Left hindlimb (tissue), 1 donor: ENCODE results near the gene PAFAH1B2.
A peak's percentile ranks its signal among the peaks of the same experiment; 100 is the strongest.
"Not testable (repeated sequence)": the region's sequence is repeated elsewhere in the genome, so short reads cannot be mapped to it uniquely, and the experiment has no call there.

ENCODE experiments used
- DNase-seq: peaks from one replicate; pipeline ENCODE4 v3.0.0-alpha.2; 2018

PAFAH1B2 gene

DNA sequence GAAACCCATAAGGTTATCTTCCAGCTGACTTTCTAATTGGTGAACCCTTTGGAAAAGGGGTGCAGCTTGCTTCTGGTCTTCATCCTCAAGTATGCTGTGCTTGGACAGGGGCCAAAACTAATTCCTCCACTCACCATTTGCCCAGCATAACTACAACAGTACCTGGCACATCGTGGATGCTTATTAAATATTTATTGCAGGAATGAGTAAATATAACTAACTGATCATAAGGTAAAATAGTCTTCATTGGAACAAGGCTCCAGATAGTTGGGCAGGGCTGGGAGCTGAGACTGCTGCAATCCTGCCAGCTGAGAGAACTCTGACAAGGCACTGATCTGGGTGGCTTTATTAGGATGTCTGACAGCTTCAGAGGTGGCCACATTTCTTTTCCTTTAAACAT is 32.1 kb downstream of the PAFAH1B2 start:
- DNase-seq, result no peak

DNA sequence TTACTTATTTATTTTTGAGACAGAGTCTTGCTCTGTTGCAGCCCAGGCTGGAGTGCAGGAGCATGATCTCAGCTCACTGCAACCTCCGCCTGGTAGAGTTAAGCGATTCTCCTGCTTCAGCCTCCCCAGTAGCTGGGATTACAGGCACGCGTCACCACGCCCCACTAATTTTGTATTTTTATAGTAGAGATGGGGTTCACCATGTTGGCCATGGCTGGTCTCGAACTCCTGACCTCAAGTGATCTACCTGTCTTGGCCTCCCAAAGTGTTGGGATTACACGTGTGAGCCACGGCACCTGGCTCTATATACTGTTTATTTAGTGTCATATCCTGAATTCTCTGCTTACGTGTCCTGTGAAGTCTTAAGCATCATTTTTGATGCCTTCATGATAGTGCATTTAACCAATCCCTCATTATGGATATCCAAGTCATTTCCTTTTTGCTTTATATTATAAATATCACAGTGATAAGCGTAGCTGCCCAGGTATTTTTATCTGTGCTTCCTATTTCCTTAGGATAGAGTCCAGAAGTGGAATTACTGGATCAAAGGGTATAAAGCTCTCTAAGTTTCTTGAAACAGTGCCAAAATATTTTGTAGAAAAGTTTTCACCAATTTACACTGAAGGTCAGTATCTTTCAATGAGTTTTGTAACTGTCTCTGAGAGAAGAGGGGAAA is 33.6 kb downstream of the PAFAH1B2 start:
- DNase-seq, result no peak

DNA sequence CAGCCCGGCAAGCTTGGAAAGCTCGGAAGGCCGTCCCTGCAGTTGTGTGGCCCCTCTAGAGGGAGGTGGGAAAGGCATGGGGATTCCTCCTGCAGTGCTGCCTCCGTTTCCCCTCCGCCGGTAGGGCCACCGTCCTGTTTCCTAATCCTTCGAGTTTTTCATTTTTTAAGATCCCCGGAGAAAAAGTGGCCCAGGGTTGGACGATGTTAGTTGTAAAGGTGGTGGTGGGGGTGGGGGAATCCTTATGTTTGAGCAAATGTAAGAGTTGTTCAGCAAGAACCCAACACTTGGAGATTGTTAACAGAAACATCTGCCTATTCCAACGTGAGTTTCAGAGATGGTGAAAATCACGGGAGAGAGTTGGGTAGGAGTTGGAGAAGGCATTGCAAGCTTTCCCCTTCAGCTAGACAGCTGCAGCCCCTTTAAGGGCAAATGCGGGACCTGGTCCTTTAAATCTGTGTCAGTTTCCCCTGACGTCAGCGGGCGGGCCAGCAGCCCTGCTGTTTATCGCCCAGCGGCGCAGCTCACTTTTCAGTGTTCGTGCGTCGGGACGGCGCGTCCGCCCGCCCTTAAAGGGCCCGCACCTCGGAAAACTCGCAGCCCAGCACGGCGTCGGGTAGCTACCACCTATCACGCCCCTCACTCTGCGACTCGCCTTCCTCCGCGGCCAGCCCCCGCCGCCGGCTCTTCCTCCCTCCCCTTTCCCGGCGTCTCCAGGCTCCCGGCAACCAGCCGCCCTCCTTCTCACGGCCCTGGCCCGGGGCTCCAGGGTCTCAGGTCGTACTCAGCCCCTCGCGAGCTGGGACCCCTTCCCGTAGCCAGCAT is 34.3 kb downstream of the PAFAH1B2 start, which contains the start of gene SIDT2:
TSS of gene SIDT2 (plus strand) at position 534 of the 825 bp plus-strand sequence. CDS start 521 bp downstream, outside the sequence.
- peak; percentile 97 for DNase-seq

DNA sequence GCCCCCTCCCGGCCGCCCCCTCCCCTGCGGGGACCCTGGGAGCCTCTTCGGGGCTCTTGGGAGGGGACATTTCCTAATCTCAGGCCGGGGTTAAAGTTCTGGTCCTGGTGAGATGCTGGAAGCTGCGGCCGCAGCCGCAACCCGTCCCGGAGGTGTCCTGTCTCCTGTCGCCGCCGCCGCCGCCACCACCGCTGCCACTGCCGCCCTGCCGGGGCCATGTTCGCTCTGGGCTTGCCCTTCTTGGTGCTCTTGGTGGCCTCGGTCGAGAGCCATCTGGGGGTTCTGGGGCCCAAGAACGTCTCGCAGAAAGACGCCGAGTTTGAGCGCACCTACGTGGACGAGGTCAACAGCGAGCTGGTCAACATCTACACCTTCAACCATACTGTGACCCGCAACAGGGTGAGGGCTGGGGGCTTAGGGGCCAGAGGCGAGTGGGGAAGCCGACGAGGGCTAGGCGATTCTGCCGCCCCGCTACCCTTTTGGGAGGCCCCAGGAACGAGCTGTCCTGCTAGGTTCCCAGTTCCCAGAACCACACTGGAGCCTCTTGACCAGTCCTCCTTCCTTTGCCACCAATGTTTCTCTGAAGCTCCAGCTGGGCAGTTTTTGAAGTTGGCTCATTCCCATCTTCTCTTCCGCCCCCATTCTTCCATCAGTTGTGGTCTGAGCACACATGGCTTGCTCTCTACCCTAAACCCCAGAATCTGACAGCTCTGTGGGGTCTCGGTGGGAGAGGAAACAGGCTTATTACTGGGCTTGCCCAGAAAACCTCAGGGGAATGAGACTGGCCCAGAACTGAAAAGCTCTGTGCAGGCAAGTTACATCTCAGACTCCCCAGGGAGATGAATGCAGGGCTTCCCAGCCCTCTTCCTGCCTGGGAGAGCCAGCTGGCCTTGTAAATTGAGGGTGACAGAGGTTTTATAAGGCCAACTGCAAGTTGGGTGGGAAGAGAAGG is 35.2 kb downstream of the PAFAH1B2 start:
- no peak for DNase-seq

DNA sequence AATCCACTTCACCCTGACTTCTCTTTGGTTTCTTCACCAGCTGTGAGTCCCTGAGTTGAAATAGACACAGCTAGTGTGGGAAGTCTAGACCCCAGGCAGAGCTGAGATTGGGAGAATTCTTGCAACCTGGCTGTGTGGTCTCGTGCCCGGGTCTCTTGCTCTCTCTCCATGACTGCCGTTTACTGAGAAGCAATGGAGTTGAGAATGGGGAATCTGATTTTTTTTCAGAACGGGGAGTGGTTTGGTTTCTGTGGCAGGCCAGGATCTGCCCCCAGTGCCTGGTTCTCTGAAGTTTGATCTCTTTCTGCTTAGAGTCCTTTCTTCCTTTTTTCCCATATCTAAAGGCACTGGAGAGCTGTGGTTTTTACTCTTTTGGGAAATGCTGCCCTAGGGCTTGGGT is 35.9 kb downstream of the PAFAH1B2 start:
- no peak for DNase-seq

DNA sequence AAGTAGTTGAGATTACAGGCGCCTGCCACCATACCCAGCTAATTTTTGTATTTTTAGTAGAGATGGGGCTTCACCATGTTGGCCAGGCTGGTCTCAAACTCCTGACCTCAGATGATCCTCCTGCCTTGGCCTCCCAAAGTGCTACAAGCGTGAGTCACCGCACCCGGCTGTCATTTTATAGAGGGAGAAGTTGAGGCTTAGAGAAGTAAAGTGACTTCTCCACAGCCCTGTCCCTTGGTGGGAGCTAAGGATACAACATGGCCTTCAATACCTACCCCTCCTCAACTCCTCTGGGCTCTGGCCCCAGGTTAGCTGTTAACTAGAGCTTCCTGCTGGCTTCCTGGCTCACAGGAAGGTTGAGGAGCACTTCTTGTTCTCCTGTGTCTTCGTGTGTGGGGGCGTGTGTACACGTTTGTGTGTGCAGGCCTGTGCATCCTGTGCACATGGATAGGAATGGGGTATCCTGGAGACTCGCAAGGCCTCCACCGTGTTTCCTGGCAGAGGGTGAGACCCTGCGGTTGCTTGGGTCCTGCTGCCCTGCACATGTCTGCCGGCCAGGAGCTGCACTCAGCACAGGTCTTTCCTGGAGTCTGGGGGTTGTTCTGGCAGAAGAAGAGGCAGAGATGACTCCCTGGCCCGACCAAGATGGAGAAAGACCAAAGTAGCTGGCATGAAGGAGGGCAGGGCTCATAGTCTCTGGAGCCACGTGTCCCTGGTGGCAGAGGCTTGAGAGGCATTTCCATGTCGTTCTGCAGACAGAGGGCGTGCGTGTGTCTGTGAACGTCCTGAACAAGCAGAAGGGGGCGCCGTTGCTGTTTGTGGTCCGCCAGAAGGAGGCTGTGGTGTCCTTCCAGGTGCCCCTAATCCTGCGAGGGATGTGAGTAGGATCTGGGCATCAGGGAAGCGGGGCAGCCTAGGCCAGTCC is 36.8 kb downstream of the PAFAH1B2 start:
- DNase-seq, result no peak

DNA sequence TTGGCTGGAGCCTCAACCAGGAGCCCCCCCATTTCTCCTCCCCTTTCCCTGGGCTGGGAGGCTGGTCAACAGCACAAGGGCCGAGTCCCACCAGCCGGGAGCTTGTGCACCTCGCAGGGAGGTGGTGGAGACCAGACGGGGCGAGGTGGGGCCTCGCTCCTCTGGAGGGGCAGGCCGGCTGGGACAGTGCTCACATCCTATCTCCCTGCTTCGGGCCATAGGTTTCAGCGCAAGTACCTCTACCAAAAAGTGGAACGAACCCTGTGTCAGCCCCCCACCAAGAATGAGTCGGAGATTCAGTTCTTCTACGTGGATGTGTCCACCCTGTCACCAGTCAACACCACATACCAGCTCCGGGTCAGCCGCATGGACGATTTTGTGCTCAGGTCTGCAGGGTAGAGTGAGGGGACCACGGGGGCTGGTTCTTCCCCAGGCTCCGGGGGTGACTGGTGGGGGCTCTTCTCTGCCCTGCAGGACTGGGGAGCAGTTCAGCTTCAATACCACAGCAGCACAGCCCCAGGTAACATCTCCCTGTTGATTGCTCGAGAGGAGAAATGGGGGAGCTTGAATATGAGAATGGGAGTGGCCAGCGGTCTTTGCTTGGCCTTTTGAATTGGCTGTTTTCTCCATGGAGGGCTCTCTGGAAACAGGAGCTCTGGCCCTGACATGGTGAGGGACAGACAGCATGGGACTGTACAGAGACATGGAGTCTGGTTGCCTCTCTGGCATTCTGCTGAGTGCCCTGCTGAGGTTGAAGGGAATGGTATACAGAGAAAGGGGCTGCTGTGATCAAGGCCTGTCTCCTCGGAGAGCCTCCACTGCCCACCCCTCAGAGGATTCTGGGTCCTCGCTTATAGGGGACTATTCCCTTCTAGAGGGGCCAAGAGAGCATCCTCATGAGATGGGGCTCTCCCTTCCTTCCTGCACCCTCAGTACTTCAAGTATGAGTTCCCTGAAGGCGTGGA is 37.8 kb downstream of the PAFAH1B2 start:
- DNase-seq, result no peak

DNA sequence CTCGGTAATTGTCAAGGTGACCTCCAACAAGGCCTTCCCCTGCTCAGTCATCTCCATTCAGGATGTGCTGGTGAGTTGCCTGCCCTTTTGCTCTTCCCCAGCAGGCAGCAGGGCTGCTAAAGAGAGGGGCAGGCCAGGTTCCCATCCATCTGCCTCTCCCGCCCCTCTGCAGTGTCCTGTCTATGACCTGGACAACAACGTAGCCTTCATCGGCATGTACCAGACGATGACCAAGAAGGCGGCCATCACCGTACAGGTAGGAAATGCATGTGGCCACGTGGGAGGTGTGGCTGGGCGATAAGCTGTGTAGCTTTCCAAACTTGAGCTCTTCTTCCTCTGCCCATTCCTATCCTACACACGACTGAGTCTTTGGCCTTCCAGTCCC is 38.5 kb downstream of the PAFAH1B2 start:
- DNase-seq, result no peak

DNA sequence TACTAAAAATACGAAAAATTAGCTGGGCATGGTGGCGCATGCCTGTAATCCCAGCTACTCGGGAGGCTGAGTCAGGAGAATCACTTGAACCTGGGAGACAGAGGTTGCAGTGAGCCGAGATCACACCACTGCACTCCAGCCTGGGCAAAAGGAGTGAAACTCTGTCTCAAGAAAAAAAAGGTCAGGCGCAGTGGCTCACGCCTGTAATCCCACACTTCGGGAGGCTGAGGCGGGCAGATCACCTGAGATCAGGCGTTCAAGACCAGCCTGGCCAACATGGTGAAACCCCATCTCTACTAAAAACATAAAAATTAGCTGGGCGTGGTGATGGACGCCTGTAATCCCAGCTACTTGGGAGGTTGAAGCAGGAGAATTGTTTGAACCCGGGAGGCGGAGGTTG is 39.1 kb downstream of the PAFAH1B2 start:
- not testable (repeated sequence) for DNase-seq

DNA sequence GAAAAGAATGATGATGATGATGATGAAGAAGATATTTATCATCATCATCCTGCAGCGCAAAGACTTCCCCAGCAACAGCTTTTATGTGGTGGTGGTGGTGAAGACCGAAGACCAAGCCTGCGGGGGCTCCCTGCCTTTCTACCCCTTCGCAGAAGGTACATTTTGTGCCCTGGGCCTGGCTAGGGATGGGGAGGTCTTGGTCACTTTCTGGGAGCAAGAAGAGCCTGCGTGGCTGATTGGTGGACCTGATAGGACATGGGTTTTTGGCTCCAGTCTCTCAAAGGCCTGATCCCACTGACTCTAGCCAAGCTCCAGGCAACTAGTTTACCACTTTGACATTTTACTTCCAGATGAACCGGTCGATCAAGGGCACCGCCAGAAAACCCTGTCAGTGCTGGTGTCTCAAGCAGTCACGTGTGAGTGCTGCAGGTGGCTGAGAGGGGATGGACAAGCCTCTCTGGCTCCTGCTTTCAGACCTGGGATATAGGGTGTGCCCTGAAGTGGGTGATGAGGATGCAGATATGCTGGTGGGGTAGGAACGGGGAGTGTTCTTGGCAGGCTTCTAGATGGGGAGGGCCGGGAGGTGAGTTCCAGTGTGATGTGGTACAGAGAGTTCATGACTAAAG is 39.8 kb downstream of the PAFAH1B2 start:
- no peak for DNase-seq

DNA sequence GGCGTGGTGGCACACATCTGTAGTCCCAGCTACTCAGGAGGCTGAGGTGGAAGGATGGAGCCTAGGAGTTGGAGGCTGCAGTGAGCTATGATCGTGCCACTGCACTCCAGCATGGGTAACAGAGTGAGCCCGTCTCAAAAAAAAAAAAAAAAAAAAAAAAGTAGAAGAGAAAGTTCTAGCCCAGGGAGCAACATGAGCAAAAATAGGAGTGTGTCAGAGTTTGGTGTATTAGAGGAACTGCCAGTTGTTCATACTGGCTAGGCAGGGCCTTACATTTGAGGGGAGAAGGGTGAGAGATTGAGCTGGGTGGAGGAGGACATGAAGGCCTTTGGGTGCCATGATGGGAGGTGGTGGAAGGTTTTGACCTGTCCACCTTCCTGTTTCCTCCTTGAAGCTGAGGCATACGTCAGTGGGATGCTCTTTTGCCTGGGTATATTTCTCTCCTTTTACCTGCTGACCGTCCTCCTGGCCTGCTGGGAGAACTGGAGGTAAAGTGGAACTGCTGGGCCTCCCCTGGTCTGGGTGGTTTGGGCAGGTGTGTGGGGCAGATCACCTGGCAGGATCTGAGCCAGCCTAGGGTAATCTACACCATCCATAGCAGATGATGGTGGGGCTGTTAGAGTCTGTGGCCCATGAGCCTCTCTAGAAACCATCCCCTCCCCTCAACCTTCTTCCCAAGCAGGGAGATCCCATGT is 41.8 kb downstream of the PAFAH1B2 start:
- no peak for DNase-seq

DNA sequence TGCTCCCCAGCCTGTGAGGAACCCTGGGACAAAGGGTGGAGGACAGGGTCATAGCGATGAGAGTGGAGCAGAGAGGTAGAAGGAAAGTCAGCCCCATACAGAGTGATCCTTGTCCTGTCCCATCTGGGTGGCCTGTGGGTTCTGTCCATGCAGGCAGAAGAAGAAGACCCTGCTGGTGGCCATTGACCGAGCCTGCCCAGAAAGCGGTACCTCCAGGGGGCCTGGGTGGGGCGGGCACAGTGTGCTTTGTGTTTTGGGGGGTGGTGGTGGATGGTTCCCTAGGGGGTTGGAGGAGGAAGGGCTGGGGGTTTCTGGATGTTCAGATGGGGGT is 42.3 kb downstream of the PAFAH1B2 start:
- DNase-seq, result no peak

DNA sequence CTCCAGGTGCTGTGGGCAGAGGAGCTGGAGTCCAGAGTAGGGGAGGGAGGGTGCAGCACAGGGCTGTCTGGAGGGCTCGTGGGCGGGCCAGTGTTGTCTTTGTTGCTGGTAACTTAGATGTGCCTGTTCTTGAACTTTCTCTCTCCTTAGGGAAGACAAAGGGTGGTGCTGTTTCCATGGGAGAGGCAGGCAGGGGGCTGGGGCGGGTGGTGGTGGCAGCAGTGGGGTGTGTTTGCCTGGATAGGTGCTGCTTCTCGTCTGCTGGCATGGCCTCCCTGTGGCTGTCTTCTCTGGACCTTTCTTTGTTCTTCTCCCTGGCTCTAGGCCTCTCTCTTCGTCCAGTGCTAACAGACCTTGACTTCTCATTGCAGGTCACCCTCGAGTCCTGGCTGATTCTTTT is 42.9 kb downstream of the PAFAH1B2 start:
- DNase-seq, result no peak

DNA sequence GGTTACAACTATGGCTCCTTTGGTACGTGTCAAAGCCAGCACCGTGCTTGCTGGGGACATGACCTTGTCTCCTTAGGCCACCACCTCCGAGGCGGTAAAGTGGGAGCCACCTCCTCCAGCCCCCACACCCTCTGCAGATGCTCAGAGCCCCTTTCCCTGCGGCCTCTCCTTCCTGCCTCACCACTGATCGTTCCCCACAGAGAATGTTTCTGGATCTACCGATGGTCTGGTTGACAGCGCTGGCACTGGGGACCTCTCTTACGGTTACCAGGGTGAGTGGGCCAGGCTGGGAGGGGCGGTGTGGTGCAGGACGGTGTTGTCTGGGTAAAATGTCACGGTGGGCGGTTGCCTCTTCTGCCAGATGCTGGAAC is 43.3 kb downstream of the PAFAH1B2 start:
- DNase-seq, result no peak

DNA sequence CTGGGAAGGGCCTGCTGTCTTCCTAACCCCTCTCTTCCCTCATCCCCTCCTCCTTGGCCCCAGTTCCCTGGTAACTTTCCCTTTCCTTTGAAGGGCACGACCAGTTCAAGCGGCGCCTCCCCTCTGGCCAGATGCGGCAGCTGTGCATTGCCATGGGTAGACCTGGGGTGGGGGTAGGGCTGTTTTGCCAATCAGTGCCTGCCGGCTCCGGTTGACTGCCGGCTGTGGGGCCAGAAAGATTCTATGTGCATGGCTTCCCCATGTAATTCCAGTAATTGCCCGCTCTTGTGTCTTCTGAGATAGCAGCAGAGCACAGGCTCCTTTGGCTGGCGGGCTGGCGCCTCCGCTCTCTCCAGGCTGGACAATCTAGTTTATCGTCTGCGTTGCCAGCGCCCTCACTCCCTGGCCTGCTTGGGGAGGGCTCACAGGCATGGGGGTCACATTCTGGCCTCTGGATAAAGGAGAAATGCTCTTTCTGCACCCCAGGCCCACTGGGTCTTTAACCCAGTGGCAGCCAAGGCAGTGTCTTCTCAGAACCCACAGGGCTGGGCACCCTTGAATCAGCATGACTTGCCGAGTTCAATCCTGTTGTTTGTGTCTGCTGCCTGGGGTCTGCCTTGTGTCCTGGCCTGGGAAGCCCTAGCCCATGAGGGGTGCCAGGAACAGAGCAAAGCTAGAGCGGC is 43.9 kb downstream of the PAFAH1B2 start:
- no peak for DNase-seq

DNA sequence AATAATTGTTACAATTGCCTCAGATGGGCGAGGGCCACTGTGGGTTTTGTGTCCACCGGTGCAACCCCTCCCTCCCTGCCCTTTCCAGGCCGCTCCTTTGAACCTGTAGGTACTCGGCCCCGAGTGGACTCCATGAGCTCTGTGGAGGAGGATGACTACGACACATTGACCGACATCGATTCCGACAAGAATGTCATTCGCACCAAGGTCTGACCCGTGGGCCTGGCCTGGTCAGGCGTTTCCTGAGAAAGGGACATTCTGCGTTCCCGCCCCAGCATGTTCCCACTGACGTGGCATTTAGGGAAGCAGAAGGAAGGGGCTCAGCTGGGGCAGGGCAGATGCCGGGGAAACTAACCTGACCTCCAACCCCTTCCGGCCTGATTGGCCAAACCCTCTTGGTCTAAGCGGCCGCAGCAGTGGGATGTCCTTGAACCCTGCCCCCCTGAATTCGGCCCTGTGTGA is 44.6 kb downstream of the PAFAH1B2 start:
- no peak for DNase-seq

DNA sequence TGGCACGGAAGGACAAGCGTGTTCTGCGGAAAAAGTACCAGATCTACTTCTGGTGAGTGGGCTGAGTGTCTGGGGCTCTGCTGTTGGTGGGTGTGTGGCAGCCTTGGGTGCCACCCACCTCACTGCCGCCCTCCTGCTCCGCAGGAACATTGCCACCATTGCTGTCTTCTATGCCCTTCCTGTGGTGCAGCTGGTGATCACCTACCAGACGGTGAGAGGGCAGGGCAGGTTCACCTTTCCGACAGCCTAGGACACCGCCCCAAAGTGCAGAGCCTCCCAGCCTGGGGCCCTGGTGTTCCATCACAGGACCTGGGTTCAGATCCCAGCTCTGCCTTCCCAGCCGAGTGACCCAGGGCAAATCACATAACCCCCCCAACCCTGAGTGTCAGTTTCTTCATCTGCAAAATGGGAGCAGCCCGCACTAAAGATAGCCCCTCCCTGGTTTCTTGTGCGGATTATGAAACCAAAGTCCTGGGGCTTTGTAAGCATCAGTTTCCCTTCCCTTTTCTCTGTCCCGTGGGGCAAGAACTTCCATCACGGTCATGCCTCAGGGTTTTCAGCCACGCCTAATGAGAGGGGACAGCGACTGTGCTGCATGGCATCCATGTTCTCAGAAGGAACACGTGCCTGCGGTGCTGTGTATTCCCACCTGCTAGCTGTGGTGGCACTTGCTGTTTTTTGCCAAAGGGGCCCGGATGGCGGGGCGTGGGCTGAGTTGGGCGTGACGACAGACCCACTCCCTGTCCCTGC is 45.3 kb downstream of the PAFAH1B2 start:
- no peak for DNase-seq

DNA sequence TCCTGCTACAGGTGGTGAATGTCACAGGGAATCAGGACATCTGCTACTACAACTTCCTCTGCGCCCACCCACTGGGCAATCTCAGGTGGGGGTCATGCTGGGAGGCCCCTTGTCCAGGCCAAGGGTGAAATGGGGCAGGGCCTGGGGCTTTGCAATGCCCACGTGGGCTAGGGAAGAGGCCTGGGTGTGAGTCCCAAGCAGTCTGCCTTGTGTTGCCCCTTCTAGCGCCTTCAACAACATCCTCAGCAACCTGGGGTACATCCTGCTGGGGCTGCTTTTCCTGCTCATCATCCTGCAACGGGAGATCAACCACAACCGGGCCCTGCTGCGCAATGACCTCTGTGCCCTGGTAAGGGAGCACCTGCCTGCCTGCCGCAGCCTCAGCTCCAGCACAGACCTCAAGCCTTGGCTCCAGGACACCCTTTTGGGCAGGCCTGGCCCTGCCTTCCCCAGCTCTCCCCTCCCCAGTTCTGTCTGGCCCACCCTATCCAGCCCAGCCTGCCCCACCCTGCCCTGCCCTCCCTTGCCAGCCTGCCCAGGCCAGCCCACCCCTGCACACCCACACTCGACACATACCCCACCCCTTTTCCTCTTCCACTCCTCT is 46.0 kb downstream of the PAFAH1B2 start:
- no peak for DNase-seq
